ENCODE results near the gene TRAF3IP1.
"Not testable (repeated sequence)": the region's sequence is repeated elsewhere in the genome, so short reads cannot be mapped to it uniquely, and the experiment has no call there.

TRAF3IP1 gene

GRCh38 chr2:238383135-238383534, 62.8 kb downstream of the TRAF3IP1 start:
- no peak for DNase-seq

- no peak for DNase-seq
These were observed 63.5 kb downstream of the TRAF3IP1 start for GRCh38 chr2:238383743-238384380.

GRCh38 chr2:238387332-238387731, 67.0 kb downstream of the TRAF3IP1 start:
- DNase-seq = no peak

- no peak for DNase-seq
These were observed 68.5 kb downstream of the TRAF3IP1 start for GRCh38 chr2:238388794-238389193.

- DNase-seq = peak; percentile 84
These were observed 69.8 kb downstream of the TRAF3IP1 start for GRCh38 chr2:238389988-238390589.

- no peak for DNase-seq
These were observed 70.8 kb downstream of the TRAF3IP1 start for GRCh38 chr2:238391042-238391689.

- DNase-seq = no peak
These were observed 76.3 kb downstream of the TRAF3IP1 start for GRCh38 chr2:238396663-238397062.

GRCh38 chr2:238397356-238397755, 77.0 kb downstream of the TRAF3IP1 start:
- no peak for DNase-seq

- no peak for DNase-seq
These were observed 78.3 kb downstream of the TRAF3IP1 start for GRCh38 chr2:238398577-238398976.

- no peak for DNase-seq
These were observed 78.8 kb downstream of the TRAF3IP1 start for GRCh38 chr2:238399094-238399493.

- DNase-seq = no peak
These were observed 81.2 kb downstream of the TRAF3IP1 start for GRCh38 chr2:238401551-238401950.

- DNase-seq = peak; percentile 45
These were observed 83.5 kb downstream of the TRAF3IP1 start for GRCh38 chr2:238403632-238404405.

- DNase-seq = peak; percentile 49
These were observed 84.3 kb downstream of the TRAF3IP1 start for GRCh38 chr2:238404406-238405216.

- not testable (repeated sequence) for DNase-seq
These were observed 84.9 kb downstream of the TRAF3IP1 start for GRCh38 chr2:238405217-238405555.

- no peak for DNase-seq
These were observed 86.1 kb downstream of the TRAF3IP1 start for GRCh38 chr2:238406221-238406997.

- DNase-seq = no peak
These were observed 86.6 kb downstream of the TRAF3IP1 start for GRCh38 chr2:238406998-238407285.

GRCh38 chr2:238407566-238407965, 87.2 kb downstream of the TRAF3IP1 start:
- DNase-seq = no peak

GRCh38 chr2:238408615-238409340, 88.5 kb downstream of the TRAF3IP1 start:
- DNase-seq = no peak

- no peak for DNase-seq
These were observed 89.3 kb downstream of the TRAF3IP1 start for GRCh38 chr2:238409341-238410199.

- DNase-seq = no peak
These were observed 91.9 kb downstream of the TRAF3IP1 start for GRCh38 chr2:238412067-238412767.
